ENCODE data around the gene OR52B4.
A peak's percentile ranks its signal among the peaks of the same experiment; 100 is the strongest.
"Not testable (repeated sequence)": the region's sequence is repeated elsewhere in the genome, so short reads cannot be mapped to it uniquely, and the experiment has no call there.

Gene OR52B4

DNA sequence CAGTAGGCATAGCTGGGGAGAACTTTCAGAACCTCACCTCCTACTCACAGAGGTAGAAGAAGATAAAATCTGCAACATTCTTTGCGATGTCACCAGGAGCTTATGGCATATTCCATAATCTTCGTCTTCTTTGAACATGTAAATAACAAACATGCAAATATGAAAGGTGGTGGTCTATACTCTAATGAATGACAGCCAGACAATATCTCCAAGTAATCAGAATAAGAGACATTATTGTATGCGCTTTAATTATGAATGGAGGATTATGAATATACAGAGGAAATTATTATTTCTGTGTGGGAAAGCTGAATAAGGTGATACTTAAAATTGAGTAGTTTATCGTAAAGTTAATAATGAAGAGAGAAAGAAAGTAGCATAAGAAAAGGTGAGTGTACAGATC lies at the start of gene OR52B4:
Gene OR52B4, minus strand, starts transcription at position 101 of the 400 bp plus-strand sequence. Its CDS starts 91 bp downstream, at position 10.
- DNase-seq (ENCODE audit: low spot score) = no peak

DNA sequence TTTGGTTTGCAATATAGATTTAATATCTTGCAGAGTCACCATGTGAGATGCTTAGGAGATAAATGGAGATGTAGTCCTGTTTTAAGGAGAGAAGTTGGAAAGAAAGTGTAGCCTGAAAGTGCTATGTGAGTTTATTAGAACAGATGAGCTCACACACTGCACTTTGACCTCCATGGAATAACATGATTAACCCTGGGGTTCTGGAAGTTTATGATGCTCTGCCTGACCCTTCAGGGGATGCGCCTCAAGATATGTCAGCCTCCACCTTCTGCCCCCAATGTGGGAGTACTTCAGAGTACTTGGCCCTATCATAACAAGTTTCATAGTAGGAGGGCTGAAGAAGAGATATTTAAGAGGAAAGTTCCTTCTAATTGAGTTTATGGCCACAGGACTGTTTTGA lies 48.6 kb upstream of the OR52B4 start:
- DNase-seq (ENCODE audit: low spot score) = no peak

DNA sequence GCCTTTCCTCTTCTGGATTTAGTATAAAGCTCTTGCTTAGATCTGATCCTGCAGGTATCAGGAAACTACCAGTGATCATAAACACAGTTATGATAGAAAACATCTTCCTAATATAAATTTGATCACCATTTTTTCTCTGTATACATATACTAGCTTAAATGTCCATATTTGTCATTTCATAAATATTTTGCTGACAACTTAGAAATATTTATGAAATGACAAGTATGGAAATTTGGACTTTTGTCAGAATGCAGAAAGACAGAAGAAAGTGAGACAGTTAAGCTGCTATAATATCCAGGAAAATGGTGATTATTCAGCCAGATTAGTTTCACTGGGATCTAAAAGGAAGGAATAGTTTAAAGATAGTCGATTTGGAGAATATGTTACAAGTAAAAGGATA lies 48.1 kb upstream of the OR52B4 start:
- no peak for DNase-seq (ENCODE audit: low spot score)

DNA sequence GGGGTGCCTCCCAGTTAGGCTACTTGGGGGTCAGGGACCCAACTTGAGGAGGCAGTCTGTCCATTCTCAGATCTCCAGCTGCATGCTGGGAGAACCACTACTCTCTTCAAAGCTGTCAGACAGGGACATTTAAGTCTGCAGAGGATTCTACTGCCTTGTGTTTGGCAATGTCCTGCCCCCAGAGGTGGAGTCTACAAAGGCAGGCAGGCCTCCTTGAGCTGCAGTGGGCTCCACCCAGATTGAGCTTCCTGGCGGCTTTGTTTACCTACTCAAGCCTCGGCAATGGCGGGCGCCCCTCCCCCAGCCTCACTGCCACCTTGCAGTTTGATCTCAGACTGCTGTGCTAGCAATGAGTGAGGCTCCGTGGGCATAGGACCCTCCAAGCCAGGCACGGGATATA lies 38.0 kb upstream of the OR52B4 start:
- DNase-seq (ENCODE audit: low spot score) = not testable (repeated sequence)

DNA sequence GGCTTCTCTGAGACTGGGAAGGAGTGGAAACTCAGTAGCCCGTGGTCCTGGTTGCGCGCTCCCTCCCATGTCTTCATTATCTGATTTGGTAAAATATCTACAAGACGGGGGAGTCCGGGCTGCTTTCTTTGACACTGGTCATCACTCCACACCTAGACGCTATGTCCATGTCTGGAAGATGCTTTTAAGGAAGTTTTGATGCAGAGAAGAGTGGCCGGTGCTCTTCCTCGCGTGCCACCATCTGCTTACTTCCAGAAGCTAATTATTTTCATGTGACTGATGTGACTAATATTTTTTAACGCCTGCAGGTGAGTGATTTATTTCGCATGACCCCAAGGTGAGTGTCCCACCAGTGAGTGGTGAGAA lies 25.7 kb upstream of the OR52B4 start:
- no peak for DNase-seq (ENCODE audit: low spot score)

DNA sequence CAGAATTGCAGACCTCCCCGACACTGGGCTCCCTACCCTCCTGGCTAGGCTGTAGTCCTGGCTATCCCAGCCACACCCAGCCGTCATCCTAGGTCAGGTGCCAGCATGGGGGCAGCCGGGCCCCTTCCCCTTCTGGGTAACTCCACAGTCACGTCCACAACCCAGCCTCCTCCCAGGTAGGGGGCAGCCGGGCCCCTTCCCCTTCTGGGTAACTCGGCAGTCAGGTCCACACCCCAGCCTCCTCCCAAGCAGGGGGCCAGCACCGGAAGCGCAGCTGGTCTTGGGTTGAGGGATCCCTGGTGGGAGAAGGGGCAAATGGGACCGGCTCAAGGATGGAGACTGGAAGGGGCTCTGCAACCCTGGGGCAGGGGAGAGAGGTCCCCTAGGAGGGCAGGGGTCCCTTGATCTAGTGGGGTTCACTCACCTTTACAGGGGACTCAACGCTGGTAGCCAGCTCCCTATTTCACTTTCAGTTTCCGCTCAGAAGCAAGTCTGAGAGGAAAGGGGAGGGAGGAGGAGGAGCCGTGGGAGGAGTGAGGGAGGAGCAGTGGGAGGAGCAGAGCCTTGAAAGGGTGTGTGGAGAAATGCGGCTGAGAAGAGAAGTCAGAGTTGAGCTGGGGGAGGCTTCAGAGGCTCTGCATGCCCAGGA lies 25.1 kb upstream of the OR52B4 start, which contains the start of gene TRIM21:
Gene TRIM21, minus strand, starts transcription at position 494 of the 649 bp plus-strand sequence. CDS start 3,293 bp downstream, outside the sequence.
- DNase-seq (ENCODE audit: low spot score) = peak; percentile 83

DNA sequence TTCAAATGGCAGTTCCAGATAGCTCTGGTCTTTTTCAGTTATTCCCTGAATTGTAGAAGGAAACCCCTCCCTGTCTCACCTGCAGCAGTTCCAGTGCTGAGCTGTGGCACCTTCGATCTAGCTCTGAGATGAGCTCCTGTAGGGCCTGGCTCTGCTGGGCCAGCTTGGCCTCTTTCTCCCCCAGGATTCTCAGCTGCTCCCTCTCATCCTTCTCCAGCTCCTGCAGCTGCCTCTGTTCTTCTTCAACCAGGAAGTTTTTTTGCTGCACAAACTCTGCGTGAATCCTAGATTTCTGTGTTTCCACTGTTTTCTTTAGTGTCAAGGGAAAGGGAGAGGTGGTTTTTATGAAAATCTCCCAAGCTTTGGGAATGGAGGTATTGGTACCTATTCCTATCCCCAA lies 20.0 kb upstream of the OR52B4 start:
- no peak for DNase-seq (ENCODE audit: low spot score)

DNA sequence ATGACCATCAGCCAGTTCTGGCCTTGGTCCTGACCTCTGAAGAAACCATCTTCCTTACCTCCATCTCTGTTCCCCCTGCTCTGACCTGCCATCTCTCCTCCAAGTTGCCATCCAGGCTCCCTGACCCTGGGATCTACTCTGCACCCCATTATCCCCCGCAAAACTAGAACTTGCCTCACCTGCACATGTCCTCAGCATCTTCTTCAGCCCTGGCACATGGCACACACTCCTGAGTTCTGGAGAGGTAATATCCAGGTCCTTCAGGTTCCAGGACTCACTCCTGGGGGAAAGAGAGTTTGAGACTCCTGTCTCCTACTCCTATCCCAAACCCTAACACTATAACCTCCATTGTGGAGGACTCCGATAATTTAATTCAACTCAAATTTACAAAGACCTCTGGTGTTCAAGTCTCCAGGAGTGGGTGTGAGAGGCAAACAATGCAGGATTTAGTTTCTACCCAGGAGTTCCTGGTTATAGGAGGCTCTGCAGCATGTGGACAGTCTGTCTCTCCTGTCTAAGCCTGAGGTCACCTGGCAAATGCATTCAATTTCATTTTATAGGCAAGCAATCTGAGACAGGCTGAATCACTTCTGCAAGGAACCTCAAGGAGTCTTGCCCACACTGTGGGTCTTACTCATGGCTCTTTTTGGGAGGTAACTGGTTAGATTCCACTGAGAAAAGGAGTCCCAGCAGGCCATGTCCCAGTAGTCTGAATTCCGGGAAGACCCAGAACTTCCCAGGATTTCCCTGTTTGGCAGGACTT lies 18.0 kb upstream of the OR52B4 start:
- no peak for DNase-seq (ENCODE audit: low spot score)

DNA sequence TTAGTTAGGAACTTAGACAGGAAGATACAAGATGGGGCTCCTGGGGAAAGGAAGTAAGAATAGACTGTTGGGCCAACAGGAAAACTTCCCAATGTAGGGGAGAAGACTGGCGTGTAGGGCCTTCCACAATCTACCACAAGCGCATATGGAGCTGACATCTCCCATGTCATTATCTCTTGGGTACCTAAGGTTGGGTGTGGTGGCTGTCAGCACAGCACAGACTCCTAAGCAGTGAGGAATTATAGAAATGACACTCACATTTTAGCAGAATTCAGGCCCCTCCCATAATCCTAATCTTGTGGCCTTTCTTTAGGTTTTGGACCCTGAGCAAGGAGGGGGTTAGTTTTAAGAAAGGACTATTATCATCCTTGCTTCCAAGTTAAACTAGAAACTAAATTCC lies 13.7 kb upstream of the OR52B4 start:
- no peak for DNase-seq (ENCODE audit: low spot score)

DNA sequence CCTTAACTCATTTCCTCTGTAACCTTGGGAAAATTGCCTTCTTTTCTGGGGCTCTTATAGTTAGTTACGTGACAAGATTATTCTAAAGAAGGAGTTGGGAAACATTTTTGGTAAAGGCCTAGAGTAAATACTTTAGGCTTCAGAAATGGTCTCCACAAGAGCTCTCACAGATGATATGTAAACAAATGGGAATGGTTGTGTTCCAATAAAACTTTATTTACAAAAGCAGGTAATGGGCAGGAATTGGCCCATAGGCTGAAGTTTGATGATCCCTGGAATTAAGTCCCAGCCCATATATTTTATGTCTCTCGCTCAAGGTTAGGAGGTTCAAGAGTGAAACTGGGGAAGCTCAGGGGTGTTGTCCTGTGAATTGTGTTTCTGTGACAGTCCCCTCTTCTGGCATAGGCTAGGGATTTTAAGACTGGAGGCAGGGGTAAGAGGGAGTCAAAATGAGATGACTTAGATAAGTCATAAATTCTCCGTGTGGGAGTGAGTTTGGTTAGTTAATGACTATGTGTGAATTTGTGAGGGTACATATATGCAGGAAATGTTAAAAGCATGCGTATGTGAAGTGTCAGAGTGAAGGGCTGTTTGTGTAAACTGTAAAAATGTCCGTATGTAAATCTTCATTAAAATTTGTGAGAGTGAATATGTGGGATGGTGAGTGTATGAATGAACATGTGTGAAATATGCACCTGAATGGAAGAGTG lies 7.4 kb upstream of the OR52B4 start:
- DNase-seq (ENCODE audit: low spot score) = no peak

DNA sequence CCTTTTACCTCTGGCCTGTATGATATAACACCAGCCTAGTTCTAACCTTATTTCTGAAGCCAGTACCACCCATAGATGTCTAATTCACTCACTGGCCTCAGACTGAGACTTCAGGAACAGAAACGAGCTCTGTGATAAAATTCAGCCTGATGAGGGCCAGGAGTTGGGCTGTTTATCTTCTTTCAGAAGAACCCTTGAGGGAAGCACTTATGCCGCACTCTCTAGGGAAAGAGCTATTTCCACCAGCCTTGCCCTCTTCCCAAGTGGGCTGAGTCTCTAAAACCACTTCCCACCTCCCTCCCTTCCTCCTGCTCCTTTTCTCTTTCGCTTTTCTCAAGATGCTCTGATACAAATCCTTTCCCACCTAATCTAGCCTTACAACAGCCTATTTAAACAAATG lies 2.0 kb upstream of the OR52B4 start:
- DNase-seq (ENCODE audit: low spot score) = no peak

DNA sequence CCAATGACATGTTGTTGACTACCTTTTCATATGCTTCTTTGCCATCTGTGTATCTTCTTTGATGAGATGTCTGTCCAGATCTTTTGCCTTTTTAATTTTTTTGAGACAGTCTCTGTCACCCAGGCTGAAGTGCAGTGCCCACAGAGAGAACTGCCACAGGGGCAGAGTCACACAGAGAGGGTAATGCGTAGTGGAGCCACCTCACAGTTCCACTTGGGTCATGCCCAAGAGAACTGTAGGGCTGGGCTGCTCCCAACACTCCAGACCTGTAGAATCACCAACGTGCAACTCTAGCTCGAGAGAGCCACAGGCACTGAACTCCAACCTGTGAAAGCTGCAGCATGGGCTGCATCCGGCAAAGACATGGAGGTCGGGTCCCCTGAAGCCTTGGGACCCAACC lies 20.0 kb downstream of the OR52B4 start:
- not testable (repeated sequence) for DNase-seq (ENCODE audit: low spot score)

DNA sequence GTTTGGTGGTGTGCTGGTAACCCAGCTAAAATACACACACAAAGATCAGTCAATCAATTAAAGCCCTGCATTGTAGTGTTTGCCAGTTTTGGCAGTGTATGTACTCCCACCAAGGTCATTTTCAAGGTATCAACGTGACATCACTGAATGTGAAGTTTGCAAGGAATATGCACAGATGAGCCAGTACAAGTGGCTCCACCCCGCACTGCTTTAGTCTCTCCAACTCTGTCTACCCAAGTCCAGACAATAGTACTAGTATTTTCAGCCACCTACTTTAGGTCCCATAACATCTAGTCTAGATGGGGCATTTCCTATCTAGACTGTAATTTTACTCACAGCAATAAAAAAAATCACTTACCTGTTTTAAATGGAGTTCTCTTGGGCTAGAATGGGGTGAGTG lies 22.8 kb downstream of the OR52B4 start:
- not testable (repeated sequence) for DNase-seq (ENCODE audit: low spot score)

DNA sequence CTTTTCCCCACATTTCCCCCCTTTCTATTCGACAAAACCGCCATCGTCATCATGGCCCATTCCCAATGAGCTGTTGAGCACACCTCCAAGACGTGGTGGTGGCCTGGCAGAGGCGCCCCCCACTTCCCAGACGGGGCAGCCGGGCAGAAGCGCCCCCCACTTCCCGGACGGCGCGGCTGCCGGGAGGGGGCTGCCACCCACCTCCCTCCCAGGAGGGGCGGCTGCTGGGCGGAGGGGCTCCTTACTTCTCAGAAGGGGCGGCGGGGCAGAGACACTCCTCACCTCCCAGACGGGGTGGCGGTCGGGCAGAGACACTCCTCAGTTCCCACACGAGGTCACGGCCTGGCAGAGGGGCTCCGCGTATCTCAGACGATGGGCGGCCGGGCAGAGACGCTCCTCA lies 33.8 kb downstream of the OR52B4 start:
- not testable (repeated sequence) for DNase-seq (ENCODE audit: low spot score)
